Astrocyte (in vitro differentiated cells and primary cell): ENCODE measurements around the gene STK39. TPM values are rescaled to one million over a fixed set of nuclear protein-coding genes. Genes with fewer than 3 reads are reported as not detected.
"Not testable (repeated sequence)": the region's sequence is repeated elsewhere in the genome, so short reads cannot be mapped to it uniquely, and the experiment has no call there.

Experiments used
- DNase-seq: peaks from one replicate; pipeline ENCODE4 v3.0.0-alpha.2; 2010; ENCODE audit warnings: low read depth
- FAIRE-seq: peaks from 2 replicates; lab custom pipeline; 2011; peaks lifted over from hg19 to GRCh38; lab: Jason Lieb, UNC
- H2AFZ ChIP-seq: 2 replicates; pipeline ENCODE4 v1.6.0; 2012; ENCODE audit warnings: low read depth, low read length, inconsistent platforms
- H3K27ac ChIP-seq: 2 replicates; pipeline ENCODE4 v1.5.1; 2011; ENCODE audit warnings: low read depth, low read length, inconsistent platforms
- H3K27me3 ChIP-seq: 2 replicates; pipeline ENCODE4 v1.6.0; 2011; ENCODE audit warnings: low read length, inconsistent platforms; ENCODE audit not compliant: insufficient read depth
- H3K36me3 ChIP-seq: 2 replicates; pipeline ENCODE4 v1.5.1; 2011; ENCODE audit warnings: low read length, inconsistent platforms; ENCODE audit not compliant: insufficient read depth
- H3K4me1 ChIP-seq: 2 replicates; pipeline ENCODE4 v1.5.1; 2011; ENCODE audit warnings: low read length, inconsistent platforms; ENCODE audit not compliant: insufficient read depth
- H3K4me2 ChIP-seq: 2 replicates; pipeline ENCODE4 v1.6.0; 2012; ENCODE audit warnings: low read length, inconsistent platforms
- H3K4me3 ChIP-seq: 2 replicates; pipeline ENCODE4 v1.5.1; 2011; ENCODE audit warnings: low read depth, mild to moderate bottlenecking, low read length, inconsistent platforms; ENCODE audit not compliant: insufficient read depth
- H3K79me2 ChIP-seq: 2 replicates; pipeline ENCODE4 v1.6.0; 2012; ENCODE audit warnings: mild to moderate bottlenecking, low read length, inconsistent platforms; ENCODE audit not compliant: insufficient read depth
- H3K9ac ChIP-seq: 2 replicates; pipeline ENCODE4 v1.6.0; 2012; ENCODE audit warnings: mild to moderate bottlenecking, low read length, inconsistent platforms
- H3K9me3 ChIP-seq: 2 replicates; pipeline ENCODE4 v1.5.1; 2012; ENCODE audit warnings: low read depth, mild to moderate bottlenecking, low read length, inconsistent platforms; ENCODE audit not compliant: insufficient read depth
- H4K20me1 ChIP-seq: 2 replicates; pipeline ENCODE4 v1.6.0; 2012; ENCODE audit warnings: low read length, inconsistent platforms; ENCODE audit not compliant: insufficient read depth
- H3K27ac Mint-ChIP-seq: one replicate; pipeline ENCODE4 v1.8.0; 2021; ENCODE audit warnings: mild to moderate bottlenecking, mixed read lengths; ENCODE audit not compliant: unreplicated experiment
- H3K27me3 Mint-ChIP-seq: one replicate; pipeline ENCODE4 v1.8.0; 2021; ENCODE audit warnings: low read depth, mixed read lengths; ENCODE audit not compliant: unreplicated experiment
- H3K36me3 Mint-ChIP-seq: one replicate; pipeline ENCODE4 v1.8.0; 2021; ENCODE audit warnings: low read depth, mixed read lengths; ENCODE audit not compliant: unreplicated experiment
- H3K4me1 Mint-ChIP-seq: one replicate; pipeline ENCODE4 v1.8.0; 2021; ENCODE audit warnings: low read depth, mixed read lengths; ENCODE audit not compliant: unreplicated experiment
- H3K4me3 Mint-ChIP-seq: one replicate; pipeline ENCODE4 v1.8.0; 2021; ENCODE audit warnings: mild to moderate bottlenecking, moderate library complexity, mixed read lengths; ENCODE audit not compliant: unreplicated experiment
- H3K9me3 Mint-ChIP-seq: one replicate; pipeline ENCODE4 v1.8.0; 2021; ENCODE audit warnings: mild to moderate bottlenecking, mixed read lengths; ENCODE audit not compliant: unreplicated experiment
- CTCF ChIP-seq: IDR thresholded peaks from 2 replicates; pipeline ENCODE4 v1.5.1; 2011; ENCODE audit warnings: low read depth, mild to moderate bottlenecking, inconsistent platforms, low read length, moderate library complexity; ENCODE audit not compliant: insufficient read depth
- EZH2 ChIP-seq: IDR thresholded peaks from 2 replicates; pipeline ENCODE4 v1.6.1; 2012; ENCODE audit warnings: mild to moderate bottlenecking, low read length, inconsistent platforms; ENCODE audit not compliant: insufficient read depth
- total RNA-seq: library from RNA; stranded (reverse); gene quantifications from 2 replicates; pipeline ENCODE4 v1.2.1, GENCODE V29; 2021

STK39 gene
- total RNA-seq, 1 donor from 2014 or later = 23.4 TPM

DNA sequence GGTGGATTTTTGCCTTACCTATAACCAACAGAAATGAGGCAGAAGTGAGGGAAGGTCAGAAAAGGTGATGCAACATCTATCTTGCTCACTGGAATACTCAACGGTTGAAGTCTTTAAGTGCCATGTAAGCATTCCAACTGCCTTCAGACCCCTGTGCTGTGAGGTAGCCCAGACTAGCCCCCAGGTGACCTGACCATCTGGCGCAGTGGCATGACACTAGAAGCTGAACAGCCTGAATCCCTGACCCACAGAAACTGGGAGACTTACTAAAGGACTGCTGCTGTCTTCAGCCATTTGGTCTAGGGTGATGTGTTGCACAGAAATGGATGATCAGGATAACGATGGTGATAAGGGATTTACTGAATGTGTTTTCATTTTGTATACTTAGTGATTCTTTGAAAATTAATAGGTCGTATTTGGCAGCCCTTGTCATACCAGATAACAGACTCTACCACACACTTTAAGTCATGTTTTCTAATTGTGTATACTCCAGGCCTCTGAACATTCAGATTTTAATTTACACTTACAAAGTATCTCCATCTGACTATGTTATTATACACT is 161.5 kb downstream of the STK39 start:
- Histone ChIP-seq H3K27ac (no peak overlapping the region), H3K4me3 (no peak overlapping the region), H3K9me3 (no peaks in the 10 kb centered on the region), H4K20me1 (peaks cover 17% of the 10 kb centered on the region), H3K27me3 (no peaks in the 10 kb centered on the region), H3K4me1 (no peaks in the 10 kb centered on the region), H3K9ac (no peak overlapping the region), H3K36me3 (no peaks in the 10 kb centered on the region), H3K79me2 (no peaks in the 10 kb centered on the region), H2AFZ (no peak overlapping the region), H3K4me2 (no peak overlapping the region)
- no peak for DNase-seq
- TF ChIP-seq CTCF = no peak
- no peak for TF ChIP-seq EZH2
- H3K4me3 Mint-ChIP-seq = no peak overlapping the region
- H3K4me1 Mint-ChIP-seq = peaks cover 4% of the 10 kb centered on the region
- H3K36me3 Mint-ChIP-seq = peaks cover 6% of the 10 kb centered on the region
- H3K27me3 Mint-ChIP-seq = no peaks in the 10 kb centered on the region
- no peak overlapping the region for H3K27ac Mint-ChIP-seq
- no peaks in the 10 kb centered on the region for H3K9me3 Mint-ChIP-seq
- no peak for FAIRE-seq

- H3K4me3 ChIP-seq = no peak overlapping the region
- no peaks in the 10 kb centered on the region for H3K36me3 ChIP-seq
- no peaks in the 10 kb centered on the region for H3K27me3 Mint-ChIP-seq
- H3K9ac ChIP-seq = no peak overlapping the region
- no peaks in the 10 kb centered on the region for H3K9me3 ChIP-seq
- H3K79me2 ChIP-seq = no peaks in the 10 kb centered on the region
- FAIRE-seq (no peak), DNase-seq (no peak)
- H2AFZ ChIP-seq = no peak overlapping the region
- H3K9me3 Mint-ChIP-seq = peaks cover 1% of the 10 kb centered on the region
- peak overlapping the region; percentile 16 for H3K27ac Mint-ChIP-seq
- H3K4me3 Mint-ChIP-seq = no peak overlapping the region
- H3K27ac ChIP-seq = no peak overlapping the region
- peaks cover 17% of the 10 kb centered on the region for H4K20me1 ChIP-seq
- TF ChIP-seq EZH2 (no peak), CTCF (no peak)
- no peaks in the 10 kb centered on the region for H3K27me3 ChIP-seq
- H3K4me1 Mint-ChIP-seq = peaks cover 4% of the 10 kb centered on the region
- H3K4me2 ChIP-seq = no peak overlapping the region
- no peaks in the 10 kb centered on the region for H3K4me1 ChIP-seq
- peaks cover 11% of the 10 kb centered on the region for H3K36me3 Mint-ChIP-seq
These were observed 163.1 kb downstream of the STK39 start for GRCh38 chr2:168084288-168084687.

DNA sequence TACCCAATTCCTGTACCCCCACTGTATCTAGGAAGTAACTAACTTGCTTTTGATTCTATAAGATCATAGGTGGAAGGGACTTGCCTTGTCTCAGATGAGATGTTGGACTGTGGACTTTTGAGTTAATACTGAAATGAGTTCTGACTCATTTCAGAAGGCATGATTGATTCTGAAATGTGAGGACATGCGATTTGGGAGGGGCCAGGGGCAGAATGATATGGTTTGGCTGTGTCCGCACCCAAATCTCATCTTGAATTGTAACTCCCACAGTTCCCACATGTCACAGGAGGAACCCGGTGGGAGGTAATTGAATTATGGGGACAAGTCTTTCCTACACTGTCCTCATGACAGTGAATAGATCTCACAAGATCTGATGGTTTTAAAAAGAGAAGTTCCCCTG is 165.9 kb downstream of the STK39 start:
- FAIRE-seq = not testable (repeated sequence)
- H3K36me3 Mint-ChIP-seq = peaks cover 14% of the 10 kb centered on the region

More for the DNA sequence above, 165.9 kb downstream of the STK39 start:
- not testable (repeated sequence) for H3K27ac Mint-ChIP-seq, H2AFZ ChIP-seq, H3K4me1 ChIP-seq, H3K27me3 Mint-ChIP-seq, H3K36me3 ChIP-seq, H3K27me3 ChIP-seq, H3K4me3 ChIP-seq, H3K4me1 Mint-ChIP-seq, H3K4me3 Mint-ChIP-seq, DNase-seq, H3K9ac ChIP-seq, H3K9me3 ChIP-seq, H3K4me2 ChIP-seq, H3K27ac ChIP-seq, H3K79me2 ChIP-seq, H3K9me3 Mint-ChIP-seq
- H4K20me1 ChIP-seq = peaks cover 17% of the 10 kb centered on the region
